PC-9 (cell line): Measurements from ENCODE around the gene LMLN. TPM values are rescaled to one million over a fixed set of nuclear protein-coding genes. Genes with fewer than 3 reads are reported as not detected.

ENCODE experiments used
- BruUV-seq: library from RNA; stranded (reverse); fragments of 400-500 nt; replicated peaks from 2 replicates; lab custom pipeline; 2021; lab: Mats Ljungman, UMichigan
- CTCF ChIA-PET: fragments of 300-600 bp; sonication (Branson Sonifier 250); formaldehyde crosslinking; loops from one replicate; lab custom pipeline; 2022; ENCODE audit warnings: antibody characterized with exemption; lab: Charles Lee
- POLR2A ChIA-PET: fragments of 300-600 bp; sonication (Branson Sonifier 250); formaldehyde crosslinking; loops from one replicate; lab custom pipeline; 2022; ENCODE audit warnings: antibody characterized with exemption; ENCODE audit not compliant: unreplicated experiment; lab: Charles Lee
- DNase-seq, 2 experiments: peaks; one replicate each; pipeline versions ENCODE4 v3.0.0 to v3.0.0-alpha.2; 2015 to 2022; ENCODE audit warnings: mixed read lengths in 1 of 2
- H2AFZ ChIP-seq: fragments of 200-600 bp; sonication (generic); 2 replicates; pipeline ENCODE4 v1.8.1; 2017; ENCODE audit warnings: antibody characterized with exemption
- H3F3A ChIP-seq: fragments of 200-600 bp; sonication (generic); 2 replicates; pipeline ENCODE4 v1.8.1; 2017; ENCODE audit warnings: antibody characterized with exemption, mild to moderate bottlenecking, low read depth; ENCODE audit not compliant: insufficient read depth
- H3K27ac ChIP-seq: fragments of 200-600 bp; sonication (generic); 2 replicates; pipeline ENCODE4 v1.6.1; 2016; ENCODE audit warnings: mixed run types
- H3K27me3 ChIP-seq: fragments of 200-600 bp; sonication (generic); 2 replicates; pipeline ENCODE4 v1.6.1; 2016; ENCODE audit warnings: low read depth, mixed run types; ENCODE audit not compliant: insufficient read depth
- H3K36me3 ChIP-seq: fragments of 200-600 bp; sonication (generic); 2 replicates; pipeline ENCODE4 v1.6.1; 2016; ENCODE audit warnings: low read depth, mixed run types
- H3K4me1 ChIP-seq: fragments of 200-600 bp; sonication (generic); replicated peaks from 2 replicates; pipeline ENCODE4 v1.6.1; 2016; ENCODE audit warnings: mixed run types; ENCODE audit not compliant: insufficient read depth
- H3K4me2 ChIP-seq: fragments of 200-600 bp; sonication (generic); 2 replicates; pipeline ENCODE4 v1.6.1; 2017; ENCODE audit warnings: mixed run types
- H3K4me3 ChIP-seq: fragments of 200-600 bp; sonication (generic); 2 replicates; pipeline ENCODE4 v1.6.1; 2016; ENCODE audit warnings: mixed run types
- H3K79me2 ChIP-seq: fragments of 200-600 bp; sonication (generic); 2 replicates; pipeline ENCODE4 v1.6.1; 2017; ENCODE audit warnings: low read depth, mixed run types
- H3K9me2 ChIP-seq: fragments of 200-600 bp; sonication (generic); 2 replicates; pipeline ENCODE4 v1.8.1; 2017; ENCODE audit warnings: mild to moderate bottlenecking; ENCODE audit not compliant: insufficient read depth
- H3K9me3 ChIP-seq: fragments of 200-600 bp; sonication (generic); 2 replicates; pipeline ENCODE4 v1.8.1; 2016; ENCODE audit warnings: low read depth; ENCODE audit not compliant: insufficient read depth
- H4K20me1 ChIP-seq: fragments of 200-600 bp; sonication (generic); 2 replicates; pipeline ENCODE4 v1.8.1; 2017; ENCODE audit not compliant: insufficient read depth
- EZH2 ChIP-seq: fragments of 200-600 bp; sonication (generic); IDR thresholded peaks from 2 replicates; pipeline ENCODE4 v1.8.0; 2017; ENCODE audit warnings: antibody characterized with exemption, low read depth
- intact Hi-C: fragments of 100-400 bp; cut with micrococcal nuclease; formaldehyde crosslinking; loops from one replicate; pipeline ENCODE4 v1.10.0; 2022; ENCODE audit not compliant: unreplicated experiment
- total RNA-seq: library from RNA; stranded (reverse); gene quantifications from 2 replicates; pipeline ENCODE4 v1.2.3, GENCODE V29; 2021
- TF ChIP-seq, protein P1 (sequence below): fragments of 200-600 bp; sonication (generic); conservative IDR thresholded peaks from 2 replicates; pipeline ENCODE4 v1.6.1; 2017; ENCODE audit warnings: mixed run types, antibody characterized with exemption, mild to moderate bottlenecking, moderate library complexity

Gene LMLN
- total RNA-seq, 1 experiment from 2014 or later, result 21.1 TPM

DNA sequence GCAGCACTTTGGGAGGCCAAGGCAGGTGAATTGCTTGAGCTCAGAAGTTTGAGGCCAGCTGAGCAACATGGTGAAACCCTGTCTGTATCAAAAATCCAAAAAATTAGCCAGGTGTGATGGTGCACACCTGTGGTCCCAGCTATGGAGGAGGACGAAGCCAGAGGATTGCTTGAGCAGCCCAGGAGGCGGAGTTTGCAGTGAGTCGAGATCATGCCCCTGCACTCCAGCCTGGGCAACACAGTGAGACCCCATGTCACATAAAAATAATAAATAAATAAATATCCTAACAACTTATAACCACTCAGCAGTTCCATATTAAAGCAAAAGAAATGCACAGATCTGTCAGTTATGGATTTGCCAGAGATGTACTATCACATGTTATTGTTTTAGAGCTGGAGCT is 62.6 kb downstream of the LMLN start:
- Histone ChIP-seq H3K9me2 (no peaks in the 10 kb centered on the region), H3K9me3 (no peaks in the 10 kb centered on the region), H3K27me3 (no peaks in the 10 kb centered on the region), H3K4me1 (no peaks in the 10 kb centered on the region), H4K20me1 (no peaks in the 10 kb centered on the region), H3K27ac (no peak overlapping the region), H2AFZ (no peak overlapping the region), H3F3A (no peaks in the 10 kb centered on the region), H3K4me3 (no peak overlapping the region), H3K4me2 (no peak overlapping the region), H3K36me3 (no peaks in the 10 kb centered on the region; the same call in 1 of the 2 replicates), H3K79me2 (no peaks in the 10 kb centered on the region)
- intact Hi-C loops, result no loop called here
- ChIA-PET POLR2A (no interaction called here), CTCF (no interaction called here)
- no peak for DNase-seq
- BruUV-seq, result no TSS peak
- TF ChIP-seq EZH2, result no peak
- TF ChIP-seq, protein P1, sequence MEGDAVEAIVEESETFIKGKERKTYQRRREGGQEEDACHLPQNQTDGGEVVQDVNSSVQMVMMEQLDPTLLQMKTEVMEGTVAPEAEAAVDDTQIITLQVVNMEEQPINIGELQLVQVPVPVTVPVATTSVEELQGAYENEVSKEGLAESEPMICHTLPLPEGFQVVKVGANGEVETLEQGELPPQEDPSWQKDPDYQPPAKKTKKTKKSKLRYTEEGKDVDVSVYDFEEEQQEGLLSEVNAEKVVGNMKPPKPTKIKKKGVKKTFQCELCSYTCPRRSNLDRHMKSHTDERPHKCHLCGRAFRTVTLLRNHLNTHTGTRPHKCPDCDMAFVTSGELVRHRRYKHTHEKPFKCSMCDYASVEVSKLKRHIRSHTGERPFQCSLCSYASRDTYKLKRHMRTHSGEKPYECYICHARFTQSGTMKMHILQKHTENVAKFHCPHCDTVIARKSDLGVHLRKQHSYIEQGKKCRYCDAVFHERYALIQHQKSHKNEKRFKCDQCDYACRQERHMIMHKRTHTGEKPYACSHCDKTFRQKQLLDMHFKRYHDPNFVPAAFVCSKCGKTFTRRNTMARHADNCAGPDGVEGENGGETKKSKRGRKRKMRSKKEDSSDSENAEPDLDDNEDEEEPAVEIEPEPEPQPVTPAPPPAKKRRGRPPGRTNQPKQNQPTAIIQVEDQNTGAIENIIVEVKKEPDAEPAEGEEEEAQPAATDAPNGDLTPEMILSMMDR, result no peak

DNA sequence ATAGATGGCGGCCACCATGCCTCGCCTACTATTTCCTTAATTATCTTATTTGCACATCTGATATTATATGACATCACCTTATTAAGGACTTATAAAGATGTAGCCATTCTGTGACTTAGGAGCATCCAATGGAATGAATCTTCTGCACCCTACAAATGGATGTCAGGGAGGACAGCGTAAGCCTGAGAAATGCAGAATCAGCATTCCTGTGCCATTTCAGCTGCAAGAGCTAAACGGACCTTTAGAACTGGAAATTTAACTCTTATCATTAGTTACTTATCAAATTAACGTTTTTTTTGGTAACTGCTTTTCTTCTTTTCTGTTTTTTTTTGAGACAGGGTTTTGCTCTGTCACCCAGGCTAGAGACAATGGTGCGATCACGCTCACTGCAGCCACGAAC is 65.6 kb downstream of the LMLN start:
- H3K4me3 ChIP-seq, result no peak overlapping the region
- DNase-seq, result no peak
- no peaks in the 10 kb centered on the region for H3K27me3 ChIP-seq
- no peak overlapping the region for H2AFZ ChIP-seq
- no peaks in the 10 kb centered on the region for H3K9me2 ChIP-seq
- no peaks in the 10 kb centered on the region; the same call in 1 of the 2 replicates for H3K36me3 ChIP-seq
- no peak overlapping the region for H3K27ac ChIP-seq
- H3K4me2 ChIP-seq, result no peak overlapping the region
- POLR2A ChIA-PET, result no interaction called here
- H3K9me3 ChIP-seq, result no peaks in the 10 kb centered on the region
- intact Hi-C loops, result no loop called here
- no peaks in the 10 kb centered on the region for H4K20me1 ChIP-seq
- no TSS peak for BruUV-seq
- H3K4me1 ChIP-seq, result no peaks in the 10 kb centered on the region; the same call in 1 of the 2 replicates
- CTCF ChIA-PET, result no interaction called here
- H3K79me2 ChIP-seq, result no peaks in the 10 kb centered on the region
- TF ChIP-seq EZH2, result no peak
- TF ChIP-seq, protein P1, result no peak
- H3F3A ChIP-seq, result no peaks in the 10 kb centered on the region

DNA sequence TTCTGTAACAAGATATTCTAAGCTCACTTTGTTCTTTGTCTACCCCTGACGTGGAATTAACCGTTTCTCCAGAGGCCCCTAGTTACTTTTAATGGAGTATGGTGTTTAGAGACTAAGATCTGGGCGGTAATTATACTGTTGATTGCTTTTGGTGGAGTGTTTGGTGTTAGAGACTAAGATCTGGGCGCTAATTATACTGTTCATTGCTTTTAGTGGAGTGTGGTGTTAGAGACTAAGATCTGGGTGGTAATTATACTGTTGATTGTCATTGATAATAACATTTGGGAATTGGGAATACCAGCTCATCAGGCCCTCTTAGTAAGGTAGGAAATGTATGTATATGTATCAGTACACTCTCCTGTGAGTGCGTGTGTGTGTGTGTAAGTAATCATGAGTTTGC is 66.6 kb downstream of the LMLN start:
- Histone ChIP-seq H3K9me2 (no peaks in the 10 kb centered on the region), H3K9me3 (no peaks in the 10 kb centered on the region), H2AFZ (no peak overlapping the region), H3K27ac (no peak overlapping the region), H4K20me1 (no peaks in the 10 kb centered on the region), H3F3A (no peaks in the 10 kb centered on the region), H3K36me3 (no peaks in the 10 kb centered on the region; the same call in 1 of the 2 replicates), H3K4me1 (no peaks in the 10 kb centered on the region; the same call in 1 of the 2 replicates), H3K79me2 (no peaks in the 10 kb centered on the region), H3K4me3 (no peak overlapping the region), H3K4me2 (no peak overlapping the region), H3K27me3 (no peaks in the 10 kb centered on the region)
- intact Hi-C loops, result no loop called here
- DNase-seq, result no peak
- BruUV-seq, result no TSS peak
- CTCF ChIA-PET, result no interaction called here
- TF ChIP-seq, protein P1, result no peak
- TF ChIP-seq EZH2, result no peak
- POLR2A ChIA-PET, result no interaction called here
